ENCODE results near the gene C2CD3.

C2CD3 gene

GRCh38 chr11:73996161-73996747 is 174.5 kb downstream of the C2CD3 start:
- TF ChIP-seq CTCF (IDR thresholded peaks at IDR 0.05; ENCODE audit: extremely low read depth, insufficient read depth, missing control alignments): no peak
- DNase-seq (ENCODE audit: low spot score): no peak
- in situ Hi-C loops (cut with MboI; ENCODE audit: low pct_unique_long_range_greater_than_20kb, low sequenced_read_pairs, unreplicated experiment): no loop called here

- in situ Hi-C loops (cut with MboI; ENCODE audit: low pct_unique_long_range_greater_than_20kb, low sequenced_read_pairs, unreplicated experiment): no loop called here
- no peak for DNase-seq (ENCODE audit: low spot score)
These were observed 175.1 kb downstream of the C2CD3 start for GRCh38 chr11:73995731-73996130.

GRCh38 chr11:73995247-73995646 is 175.6 kb downstream of the C2CD3 start:
- TF ChIP-seq CTCF (IDR thresholded peaks at IDR 0.05; ENCODE audit: extremely low read depth, insufficient read depth, missing control alignments): no peak
- DNase-seq (ENCODE audit: low spot score): no peak
- in situ Hi-C loops (cut with MboI; ENCODE audit: low pct_unique_long_range_greater_than_20kb, low sequenced_read_pairs, unreplicated experiment): no loop called here

More at GRCh38 chr11:73995731-73996130, 175.1 kb downstream of the C2CD3 start:
- no peak for TF ChIP-seq CTCF (IDR thresholded peaks at IDR 0.05; ENCODE audit: extremely low read depth, insufficient read depth, missing control alignments)

- in situ Hi-C loops (cut with MboI; ENCODE audit: low pct_unique_long_range_greater_than_20kb, low sequenced_read_pairs, unreplicated experiment): no loop called here
- DNase-seq (ENCODE audit: low spot score): no peak
- TF ChIP-seq CTCF (IDR thresholded peaks at IDR 0.05; ENCODE audit: extremely low read depth, insufficient read depth, missing control alignments): no peak
These were observed 179.3 kb downstream of the C2CD3 start for GRCh38 chr11:73991471-73992006.

GRCh38 chr11:73990730-73991129 is 180.1 kb downstream of the C2CD3 start:
- no peak for DNase-seq (ENCODE audit: low spot score)
- in situ Hi-C loops (cut with MboI; ENCODE audit: low pct_unique_long_range_greater_than_20kb, low sequenced_read_pairs, unreplicated experiment): no loop called here
- no peak for TF ChIP-seq CTCF (IDR thresholded peaks at IDR 0.05; ENCODE audit: extremely low read depth, insufficient read depth, missing control alignments)

- no peak for TF ChIP-seq CTCF (IDR thresholded peaks at IDR 0.05; ENCODE audit: extremely low read depth, insufficient read depth, missing control alignments)
- no peak for DNase-seq (ENCODE audit: low spot score)
- in situ Hi-C loops (cut with MboI; ENCODE audit: low pct_unique_long_range_greater_than_20kb, low sequenced_read_pairs, unreplicated experiment): no loop called here
These were observed 181.6 kb downstream of the C2CD3 start for GRCh38 chr11:73989156-73989555.

Data from GM13977 (cell line).